Limb (tissue), 2 donors: ENCODE results near the gene TSPAN18.
"Not testable (repeated sequence)": the region's sequence is repeated elsewhere in the genome, so short reads cannot be mapped to it uniquely, and the experiment has no call there.

ENCODE experiments used
- DNase-seq, 2 donors: peaks; one replicate each; pipeline ENCODE4 v3.0.0-alpha.2; 2016; ENCODE audit errors: extremely low spot score in 2 of 2

TSPAN18 gene

DNA sequence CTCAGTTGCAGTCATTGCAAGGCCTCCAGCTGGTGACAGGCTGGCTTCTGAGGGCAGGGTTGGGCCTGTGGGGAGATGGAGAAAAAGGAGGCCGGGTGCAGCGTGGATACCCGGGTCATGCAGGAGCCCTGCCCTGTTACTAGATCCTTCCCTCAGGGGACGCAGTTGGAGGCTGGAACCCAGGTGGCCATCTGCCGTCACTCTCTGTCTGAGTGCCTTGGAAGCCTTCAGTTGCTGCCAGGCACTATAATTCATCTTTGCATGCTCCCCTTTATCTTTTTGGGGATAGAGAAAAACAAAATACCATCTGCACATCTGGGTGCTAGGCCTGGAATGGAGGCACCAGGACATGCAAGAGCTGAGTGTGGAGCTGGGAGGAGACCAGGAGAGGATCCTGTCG is 141.3 kb downstream of the TSPAN18 start:
- DNase-seq, result peak in 1 of 2 donors; percentile 35

DNA sequence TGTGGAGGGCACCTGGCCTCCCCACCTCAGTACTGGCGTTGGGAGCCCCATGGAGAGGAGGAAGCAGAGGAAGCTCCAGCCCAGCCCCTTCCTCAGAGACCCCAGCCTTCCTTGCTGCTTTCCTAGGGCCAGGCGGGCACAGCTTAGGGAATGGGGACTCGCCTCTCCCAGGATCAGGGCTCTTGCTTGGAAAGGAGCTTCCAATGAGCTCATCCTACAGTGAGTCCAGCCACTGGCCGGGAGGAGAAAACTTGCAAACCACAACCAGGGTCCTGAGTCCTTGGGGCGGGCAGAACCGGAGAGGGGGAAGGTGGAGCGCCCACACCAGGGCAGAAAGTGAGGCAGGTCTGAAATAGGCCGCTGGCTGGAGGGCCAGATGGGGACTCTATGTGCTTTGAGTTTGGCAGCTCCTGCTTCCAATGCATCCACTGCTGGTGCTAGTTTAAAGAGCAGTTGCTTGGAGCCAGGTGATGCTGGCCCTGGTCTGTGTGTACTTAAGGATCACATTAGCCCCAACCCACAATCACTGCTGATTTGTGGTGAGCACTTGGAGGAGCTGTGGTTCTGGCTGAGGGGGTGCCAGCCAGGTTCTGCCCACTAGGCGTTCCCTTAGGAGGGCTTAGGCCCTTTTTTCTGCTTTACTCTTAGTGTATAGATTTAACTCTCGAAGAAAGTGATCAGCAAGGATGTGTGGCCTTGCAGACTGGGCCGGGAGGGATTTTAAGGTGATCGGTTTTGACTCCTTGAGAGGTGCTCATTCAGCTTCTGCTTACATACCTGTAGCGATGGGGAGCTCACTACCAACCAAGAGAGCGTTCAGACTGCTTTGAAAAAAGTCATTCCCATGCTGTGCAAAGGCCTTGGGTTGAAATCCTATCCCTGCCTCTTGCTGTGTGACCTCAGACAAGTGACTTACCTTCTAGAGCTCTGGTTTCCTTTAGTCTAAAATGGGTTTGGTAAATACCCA is 142.0 kb downstream of the TSPAN18 start:
- peak in 1 of 2 donors; percentile 40 for DNase-seq

DNA sequence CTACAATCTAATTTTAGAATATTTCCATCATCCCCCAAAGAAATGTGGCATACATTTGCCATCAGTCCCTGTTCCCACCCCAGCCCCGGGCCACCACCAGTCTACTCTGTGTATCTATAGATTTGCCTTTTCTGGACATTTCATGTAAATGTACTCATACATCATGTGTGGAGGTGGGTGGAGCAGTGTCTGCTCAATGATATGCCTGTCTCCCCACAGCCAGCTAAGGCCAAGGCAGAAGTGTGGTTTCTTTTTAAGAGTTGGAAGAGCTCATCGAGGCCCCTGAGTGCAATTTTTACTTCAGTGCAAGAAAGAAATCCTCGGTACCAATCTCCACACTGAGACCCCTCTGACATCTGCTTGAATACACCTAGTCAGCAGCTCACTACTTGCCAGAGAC is 143.4 kb downstream of the TSPAN18 start:
- no peak for DNase-seq

DNA sequence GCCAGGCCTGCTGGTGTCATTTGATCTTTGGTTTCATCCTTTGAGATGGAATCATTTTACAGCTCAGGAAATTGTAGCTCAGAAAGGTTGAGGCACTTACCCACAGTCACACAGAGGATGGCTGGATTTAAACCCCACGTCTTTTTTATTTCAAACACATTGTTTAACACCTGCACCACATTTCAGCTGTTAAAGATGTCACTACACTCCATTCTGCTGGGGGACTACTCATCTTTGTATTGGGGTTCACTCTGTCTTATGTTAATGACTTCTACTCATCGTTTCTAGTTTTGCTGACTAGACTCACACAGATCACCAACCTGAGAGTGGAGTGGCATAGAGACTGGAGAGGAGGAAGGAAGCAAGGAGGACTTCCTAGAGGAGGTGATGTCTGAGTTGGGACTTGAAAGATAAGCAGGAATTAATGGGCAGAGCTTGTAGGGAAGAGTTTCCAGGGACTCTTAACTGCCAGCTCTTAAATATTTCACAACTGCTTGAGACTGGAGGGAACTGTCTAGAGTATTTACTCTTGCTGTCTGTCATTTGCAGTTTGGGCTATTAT is 143.9 kb downstream of the TSPAN18 start:
- DNase-seq, result no peak

DNA sequence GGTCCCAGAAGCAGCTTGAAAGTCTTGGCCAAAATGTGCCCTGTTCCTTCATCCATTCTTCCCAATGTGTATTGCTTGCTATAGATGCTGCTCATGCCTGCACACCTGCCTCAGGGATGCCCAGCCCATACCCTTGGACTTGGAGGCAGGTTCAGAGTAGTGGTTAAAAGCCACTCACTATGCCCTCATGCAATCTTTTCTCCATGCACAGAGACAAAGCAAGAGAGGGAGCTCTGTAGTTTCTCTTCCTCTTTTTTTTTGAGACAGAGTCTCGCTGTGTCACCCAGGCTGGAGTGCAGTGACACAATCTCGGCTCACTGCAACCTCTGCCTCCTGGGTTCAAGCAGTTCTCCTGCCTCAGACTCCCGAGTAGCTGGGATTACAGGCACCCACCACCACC is 144.9 kb downstream of the TSPAN18 start:
- not testable (repeated sequence) for DNase-seq

DNA sequence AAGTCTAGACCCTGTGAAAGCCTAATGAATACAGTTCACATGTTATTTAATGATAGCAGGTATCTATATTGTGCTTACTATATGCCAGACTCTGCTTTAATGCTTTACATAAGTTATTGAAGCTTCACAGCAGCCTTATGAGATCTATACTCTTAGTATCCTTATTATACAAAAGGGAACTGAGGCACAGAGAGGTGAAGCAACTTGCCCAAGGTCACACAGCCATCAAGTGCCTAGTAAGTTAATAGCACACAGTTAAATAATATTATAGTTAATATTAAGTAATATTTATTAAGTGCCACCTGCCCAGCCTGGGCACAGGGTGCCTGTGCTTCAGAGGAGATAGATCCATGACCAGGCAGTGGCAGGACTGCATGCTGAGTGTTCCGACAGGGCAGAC is 145.8 kb downstream of the TSPAN18 start:
- DNase-seq, result no peak

DNA sequence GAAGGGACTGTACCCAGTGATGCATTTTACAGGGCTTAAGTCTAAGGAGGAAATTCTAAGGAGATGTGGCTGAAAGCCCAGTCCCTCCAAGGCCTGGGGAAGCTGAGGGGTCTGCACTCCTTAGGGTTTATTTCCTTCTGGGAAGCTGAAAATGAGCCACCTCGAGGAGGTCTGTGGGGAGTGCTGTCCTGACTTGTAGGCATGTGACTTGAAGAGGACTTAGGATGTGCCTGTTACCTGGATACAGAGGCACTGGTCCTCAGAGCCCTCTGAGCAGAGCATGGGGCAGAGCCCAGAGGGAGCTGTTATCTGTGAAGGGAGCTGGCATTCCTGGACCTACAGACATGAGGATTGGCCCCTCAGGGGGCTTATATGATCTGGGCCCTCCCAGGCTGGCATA is 146.8 kb downstream of the TSPAN18 start:
- DNase-seq, result no peak

DNA sequence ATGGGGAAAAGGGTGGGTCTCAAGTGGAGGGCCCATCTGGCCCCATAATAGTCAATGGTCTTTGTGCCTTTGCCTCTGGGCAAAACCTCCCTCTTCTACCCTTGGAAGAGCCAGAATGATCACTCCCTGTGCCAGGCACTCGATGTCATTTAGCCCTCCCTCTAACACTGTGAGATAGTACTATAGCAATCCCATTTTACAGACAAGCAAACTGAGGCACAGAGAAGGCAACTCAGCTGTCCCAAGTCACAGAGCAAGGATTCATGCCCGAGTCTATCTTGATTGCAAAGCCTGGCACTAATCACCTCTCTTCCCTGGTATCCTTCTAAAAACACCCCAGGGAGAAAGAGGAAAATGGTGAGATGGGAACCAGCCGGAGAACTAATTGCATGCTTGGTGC is 147.5 kb downstream of the TSPAN18 start:
- DNase-seq, result no peak

DNA sequence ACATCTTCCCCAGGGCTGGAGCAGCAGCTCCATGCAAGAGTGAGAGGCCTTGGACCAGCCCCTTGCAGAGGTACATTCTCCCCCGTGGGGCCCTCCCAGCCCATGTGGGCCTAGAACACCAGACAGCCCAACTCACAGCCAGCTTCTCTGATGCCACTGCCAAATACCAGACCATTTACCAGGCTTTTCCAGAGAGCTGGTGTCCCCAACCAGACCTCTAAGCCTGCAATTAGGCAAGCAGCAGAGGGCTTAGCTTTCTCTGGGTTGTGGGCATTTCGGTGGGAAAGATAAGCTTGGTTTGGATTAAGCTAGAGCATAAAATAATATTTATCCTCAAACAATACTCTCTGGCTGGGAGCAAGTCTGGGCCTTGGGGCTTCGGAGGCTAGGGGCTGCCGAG is 148.3 kb downstream of the TSPAN18 start:
- DNase-seq, result no peak

DNA sequence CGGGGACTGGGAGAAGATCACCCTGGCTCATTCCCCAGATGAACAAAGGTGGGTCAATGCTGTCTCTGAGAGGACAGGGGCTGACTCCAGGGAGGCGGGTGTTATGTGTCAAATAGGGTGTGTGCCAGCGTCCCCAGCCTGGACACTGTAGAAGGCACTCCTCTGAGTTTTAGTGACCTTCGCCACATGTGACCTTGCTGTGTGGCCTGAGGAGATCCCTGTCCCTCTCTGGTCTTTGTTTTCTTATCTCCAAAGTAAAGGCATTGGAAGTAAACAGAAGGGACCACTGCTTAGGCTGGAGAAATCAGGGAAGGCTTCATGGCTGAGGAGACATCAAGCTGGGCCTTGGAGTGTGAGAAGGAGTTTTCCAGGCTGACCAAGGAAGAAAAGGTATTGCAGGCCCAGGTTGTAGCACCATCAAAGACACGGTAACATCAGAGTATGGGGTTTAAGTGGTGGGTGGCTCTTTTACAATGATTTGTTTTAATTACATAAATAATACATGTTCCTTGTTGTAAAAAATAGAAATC is 149.5 kb downstream of the TSPAN18 start:
- no peak for DNase-seq

DNA sequence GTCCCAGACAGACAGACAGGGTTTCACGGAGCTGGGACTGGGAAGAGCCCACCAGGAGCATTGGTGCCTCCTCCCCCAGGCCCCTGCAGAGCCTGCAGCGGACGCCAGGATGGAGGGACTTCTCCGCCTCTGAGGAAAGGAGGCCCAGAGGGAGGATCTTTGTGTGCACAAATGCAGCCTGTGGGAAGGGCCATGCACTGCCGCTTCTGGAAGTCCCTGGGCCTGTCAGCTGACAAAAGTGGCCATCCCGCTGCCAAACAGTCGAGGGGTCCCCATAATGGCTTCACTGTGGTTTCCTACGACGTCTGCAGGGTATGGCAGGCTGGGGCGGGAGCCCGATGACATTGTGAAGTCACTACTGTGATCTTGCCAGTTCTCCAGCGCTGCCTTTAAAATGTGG is 150.1 kb downstream of the TSPAN18 start:
- no peak for DNase-seq

DNA sequence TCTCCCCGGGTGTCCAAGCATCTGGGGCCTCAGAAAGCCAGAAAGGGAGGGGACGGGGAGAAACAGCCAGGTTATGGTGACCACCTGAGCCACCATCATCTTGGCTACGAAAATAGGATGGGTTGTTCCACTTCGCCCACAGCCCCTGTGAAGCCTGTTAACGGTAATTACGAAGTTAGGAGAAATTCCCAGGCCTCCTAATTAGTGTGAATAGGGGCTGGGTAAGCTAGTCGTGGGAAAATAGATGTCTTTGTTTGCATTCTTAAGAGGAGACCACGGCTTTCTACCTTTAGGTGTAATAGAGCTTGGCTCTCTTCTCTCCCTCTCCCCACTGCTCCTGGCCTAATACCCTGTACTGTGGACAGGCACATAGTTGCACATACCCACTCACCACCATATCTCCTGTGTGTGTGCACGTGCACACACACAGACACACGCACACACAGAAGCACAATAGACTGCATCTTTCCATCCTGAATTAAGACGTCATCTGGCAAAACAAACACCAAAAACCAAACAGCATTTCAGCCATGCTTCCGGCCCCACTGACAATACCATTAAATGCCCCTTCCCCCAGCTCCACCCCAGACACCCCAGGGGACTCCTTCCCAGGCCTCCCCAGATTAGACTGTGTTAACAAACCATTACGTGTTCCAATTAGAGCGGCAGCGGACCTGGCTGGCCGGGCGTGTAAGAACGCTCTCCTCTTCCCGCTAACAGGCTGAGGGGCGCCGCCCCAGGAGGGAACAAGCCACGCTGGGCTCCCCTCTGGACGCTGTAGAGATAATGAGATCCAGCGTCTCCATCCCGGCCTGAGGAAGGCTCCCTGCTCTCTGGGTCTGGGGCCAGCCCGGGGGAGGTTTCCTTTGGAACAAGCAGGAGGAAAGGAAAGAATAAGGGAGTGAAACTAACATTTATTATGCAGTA is 151.1 kb downstream of the TSPAN18 start:
- DNase-seq, result peak; percentile 28 to 65

DNA sequence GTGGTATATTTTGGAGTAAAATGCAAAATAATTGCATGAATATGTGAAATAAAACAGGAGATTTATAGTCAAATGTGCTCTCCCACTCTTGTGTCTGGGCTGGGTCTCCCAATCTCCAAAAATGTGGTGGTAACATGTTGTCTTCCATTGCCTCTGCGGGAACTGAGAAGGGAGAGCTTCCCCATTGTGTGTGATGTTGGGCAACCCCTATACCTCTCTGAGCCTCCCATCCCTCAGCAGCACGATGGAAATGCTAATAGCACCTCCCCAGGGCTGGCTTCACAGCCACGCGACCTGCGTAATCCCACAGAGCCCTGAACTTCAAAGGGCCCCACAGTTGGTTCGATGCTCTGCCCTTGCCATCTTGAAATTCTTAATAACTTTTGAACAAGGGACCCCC is 151.9 kb downstream of the TSPAN18 start:
- DNase-seq, result no peak

DNA sequence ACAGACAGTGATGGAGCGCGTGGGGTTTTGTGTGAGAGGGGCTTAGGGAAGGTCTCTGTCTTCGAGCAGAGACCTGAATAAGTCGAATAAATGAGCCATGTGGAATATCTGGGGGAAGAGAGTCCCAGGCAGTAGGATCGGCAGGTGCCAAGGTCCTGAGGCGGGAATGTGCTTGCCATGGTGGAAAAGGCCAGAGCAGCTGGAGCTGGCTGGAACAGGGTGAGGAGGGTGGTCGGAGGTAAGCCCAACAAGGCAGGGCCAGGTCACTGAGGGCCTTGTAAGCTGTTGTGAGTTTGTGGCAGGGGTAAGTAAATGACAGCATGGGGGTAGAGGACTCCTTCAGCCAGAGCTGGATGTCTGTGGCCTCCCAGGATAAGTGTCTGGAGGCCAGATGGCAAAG is 152.7 kb downstream of the TSPAN18 start:
- no peak for DNase-seq

DNA sequence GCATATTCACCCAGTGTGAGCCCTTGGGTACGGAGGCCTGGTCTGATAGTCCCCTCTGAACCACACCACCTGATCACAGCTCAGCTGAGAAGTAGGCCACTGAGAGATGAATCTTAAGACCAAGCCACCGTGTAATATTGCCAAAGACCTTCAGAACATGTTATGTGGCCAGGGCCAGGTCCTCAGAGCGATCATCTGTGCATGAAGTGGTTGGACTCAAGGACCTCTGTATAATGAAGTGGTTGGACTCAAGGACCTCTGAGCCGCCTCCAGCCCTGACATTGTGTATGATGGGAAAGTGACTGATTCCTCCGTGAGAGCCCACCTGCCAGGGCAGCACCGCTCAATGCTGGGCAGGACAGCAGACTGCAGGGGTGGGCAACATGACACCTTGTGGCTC is 153.7 kb downstream of the TSPAN18 start:
- no peak for DNase-seq

DNA sequence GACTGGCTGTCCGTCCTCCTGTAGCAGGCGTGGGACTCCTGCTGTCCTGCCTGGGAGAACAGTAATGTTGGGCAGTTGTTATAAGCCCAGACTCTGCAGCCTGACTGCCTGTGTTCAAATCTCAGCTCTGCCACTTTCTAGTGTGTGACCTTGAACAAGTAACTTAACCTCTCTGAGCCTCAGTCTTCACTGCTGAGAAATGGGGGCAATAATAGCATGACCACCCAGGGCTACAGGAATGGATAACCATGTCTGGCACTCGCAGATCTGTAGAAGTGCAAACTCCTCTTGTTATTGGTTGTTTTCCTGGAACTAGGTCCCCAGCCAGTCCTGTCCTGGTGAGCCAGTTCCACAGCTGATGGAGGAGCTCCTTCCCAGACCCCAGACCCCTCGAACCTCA is 154.2 kb downstream of the TSPAN18 start:
- no peak for DNase-seq

DNA sequence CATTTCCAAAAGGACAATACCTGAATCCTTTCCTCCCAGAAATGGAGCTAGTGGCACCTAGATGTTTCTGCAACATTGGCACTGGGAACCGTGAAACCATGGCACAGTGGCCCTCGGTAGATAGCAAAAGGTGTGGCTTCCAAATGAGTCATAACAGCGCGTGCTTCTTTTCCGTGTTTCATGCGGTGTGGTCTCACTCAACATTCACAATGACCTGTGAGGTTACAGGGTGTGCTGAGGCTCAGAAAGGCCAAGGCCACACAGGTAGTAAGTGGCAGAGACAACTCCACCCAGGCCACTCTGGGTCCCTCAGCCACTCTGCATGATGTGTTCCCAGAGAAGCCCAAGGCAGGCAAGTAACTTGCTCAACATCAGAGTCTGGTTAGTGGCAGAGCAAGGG is 156.5 kb downstream of the TSPAN18 start:
- no peak for DNase-seq

DNA sequence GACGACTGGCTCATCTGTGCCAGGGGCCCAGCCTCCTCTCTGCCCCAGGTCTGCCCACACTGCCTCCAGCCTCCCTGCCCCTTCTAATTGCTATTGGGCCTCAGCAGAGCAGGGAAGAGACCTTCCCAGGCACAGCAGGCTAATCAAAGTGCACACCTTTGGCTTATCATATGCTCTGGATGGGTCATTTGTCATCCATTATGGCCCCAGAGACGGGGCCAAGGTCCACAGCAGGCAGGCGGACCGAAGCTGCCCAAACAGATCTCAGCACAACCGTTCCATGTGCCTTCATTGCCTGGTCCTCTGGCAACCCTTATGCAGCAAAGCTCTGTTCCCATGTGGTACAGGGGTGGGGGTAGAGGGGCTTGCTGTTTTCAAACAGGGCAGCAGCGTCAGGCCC is 157.3 kb downstream of the TSPAN18 start:
- DNase-seq, result no peak

DNA sequence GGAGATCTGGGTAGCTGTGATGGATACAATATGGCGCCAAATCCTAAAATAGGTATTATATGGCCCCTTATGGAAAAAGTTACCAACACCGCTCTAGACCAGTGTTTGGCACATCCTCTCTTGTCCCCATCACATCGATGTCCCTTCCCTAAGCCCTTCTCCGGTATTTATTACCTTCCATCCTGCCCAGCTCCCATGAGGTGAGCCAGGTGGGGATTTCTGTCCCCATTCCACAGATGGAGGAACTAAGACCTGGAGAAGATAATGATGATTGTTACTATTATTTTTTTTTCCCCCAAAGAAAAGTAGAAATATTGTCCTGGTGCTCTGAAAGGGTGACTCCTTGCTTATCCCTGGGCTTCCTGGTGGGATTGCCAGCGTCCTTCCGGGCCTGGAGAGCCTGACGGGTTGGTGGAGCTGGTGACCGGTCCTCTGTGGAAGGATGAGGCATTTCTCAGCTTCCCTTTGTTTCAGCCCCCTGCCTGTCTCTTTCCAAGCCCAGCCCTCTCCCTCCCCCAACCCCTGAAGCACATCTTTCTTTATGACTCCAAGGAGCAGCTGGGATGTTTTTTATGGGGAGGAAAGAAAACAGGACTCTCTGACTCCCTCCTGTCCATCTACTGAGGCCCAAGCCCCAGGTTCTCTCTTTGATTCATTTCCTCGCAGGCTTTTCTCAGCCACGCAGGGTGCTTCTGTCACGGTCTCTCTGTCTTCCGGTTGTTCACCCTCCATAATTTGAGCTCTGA is 158.5 kb downstream of the TSPAN18 start:
- no peak for DNase-seq

DNA sequence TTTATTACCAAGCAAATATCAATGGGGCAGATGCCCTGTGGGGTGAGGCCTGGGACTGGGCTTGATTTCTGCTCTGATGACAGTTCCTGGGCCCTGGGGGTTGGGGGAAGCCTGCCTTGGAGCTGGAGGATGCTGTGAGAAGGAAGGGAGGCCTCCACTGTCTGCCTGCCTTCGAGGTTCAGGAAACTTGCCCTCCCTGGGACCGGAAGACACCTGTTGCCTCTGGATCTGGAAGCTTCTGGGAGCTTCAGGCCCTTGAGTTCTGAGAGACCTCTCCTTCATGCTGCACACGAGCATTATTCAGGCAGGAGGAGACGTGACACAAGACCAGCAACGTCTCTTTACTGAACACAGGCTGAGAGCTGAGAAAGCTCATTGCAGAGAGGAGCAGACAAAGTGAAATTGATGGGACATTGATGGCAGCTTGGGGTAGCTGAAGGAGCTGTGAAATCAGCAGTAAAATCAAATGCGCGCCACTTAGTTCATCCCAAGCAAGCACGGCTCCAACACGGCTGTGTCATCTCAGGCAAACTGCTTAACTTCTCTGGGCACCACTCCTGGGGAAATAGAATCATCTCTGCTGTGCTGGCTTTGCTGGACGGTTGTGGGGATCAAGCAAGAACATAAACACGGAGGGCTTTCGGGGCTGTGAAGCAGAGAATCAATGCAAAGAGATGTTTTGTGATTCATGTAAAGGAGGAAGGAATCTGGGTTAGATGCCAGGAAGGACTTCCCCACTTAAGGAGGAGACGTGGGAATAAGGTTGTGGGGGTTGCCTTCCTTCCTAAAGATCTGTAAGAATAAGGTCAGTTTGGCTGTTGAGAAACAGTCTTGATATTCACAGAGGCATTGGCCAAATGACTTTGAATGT is 159.4 kb downstream of the TSPAN18 start:
- no peak for DNase-seq
